HUES64 (cell line): Measurements from ENCODE around the gene MCOLN2. TPM values are rescaled to one million over a fixed set of nuclear protein-coding genes. Genes with fewer than 3 reads are reported as not detected.
A peak's percentile ranks its signal among the peaks of the same experiment; 100 is the strongest.

Experiments used
- H3K27ac ChIP-seq: 2 replicates; pipeline ENCODE4 v1.7.0; 2013; ENCODE audit warnings: low read depth, low read length, inconsistent platforms
- H3K27me3 ChIP-seq: 2 replicates; pipeline ENCODE4 v1.6.1; 2013; ENCODE audit warnings: mild to moderate bottlenecking, low read length; ENCODE audit not compliant: insufficient read depth
- H3K36me3 ChIP-seq: 2 replicates; pipeline ENCODE4 v1.6.1; 2013; ENCODE audit warnings: mild to moderate bottlenecking, low read length; ENCODE audit not compliant: insufficient read depth
- H3K4me1 ChIP-seq: 2 replicates; pipeline ENCODE4 v1.6.1; 2013; ENCODE audit warnings: mild to moderate bottlenecking, low read length, moderate library complexity; ENCODE audit not compliant: insufficient read depth
- H3K4me3 ChIP-seq: 2 replicates; pipeline ENCODE4 v1.5.1; 2013; ENCODE audit warnings: mild to moderate bottlenecking, low read length, moderate library complexity
- H3K9ac ChIP-seq: 2 replicates; pipeline ENCODE4 v1.6.1; 2013; ENCODE audit warnings: mild to moderate bottlenecking, low read depth, low read length
- H3K9me3 ChIP-seq: 2 replicates; pipeline ENCODE4 v1.6.1; 2013; ENCODE audit warnings: low read depth, low read length; ENCODE audit not compliant: insufficient read depth
- WGBS: fragments of 150-250, 120-280 bp; methylation state at CpG from one replicate; pipeline ENCODE4 v1.1.7; 2013; ENCODE audit warnings: missing lambda C conversion rate; 5-methylcytosine and 5-hydroxymethylcytosine counted together
- polyA plus RNA-seq, 2 experiments: library from polyadenylated mRNA; stranded (reverse); fragments of 50-300 nt; gene quantifications; one replicate each; pipeline ENCODE4 v1.2.3, GENCODE V29; 2013

The MCOLN2 gene
- 0.70 TPM for polyA plus RNA-seq (2013, experiment 1 of 2)
- polyA plus RNA-seq (2013, experiment 2 of 2), result 0.63 TPM

DNA sequence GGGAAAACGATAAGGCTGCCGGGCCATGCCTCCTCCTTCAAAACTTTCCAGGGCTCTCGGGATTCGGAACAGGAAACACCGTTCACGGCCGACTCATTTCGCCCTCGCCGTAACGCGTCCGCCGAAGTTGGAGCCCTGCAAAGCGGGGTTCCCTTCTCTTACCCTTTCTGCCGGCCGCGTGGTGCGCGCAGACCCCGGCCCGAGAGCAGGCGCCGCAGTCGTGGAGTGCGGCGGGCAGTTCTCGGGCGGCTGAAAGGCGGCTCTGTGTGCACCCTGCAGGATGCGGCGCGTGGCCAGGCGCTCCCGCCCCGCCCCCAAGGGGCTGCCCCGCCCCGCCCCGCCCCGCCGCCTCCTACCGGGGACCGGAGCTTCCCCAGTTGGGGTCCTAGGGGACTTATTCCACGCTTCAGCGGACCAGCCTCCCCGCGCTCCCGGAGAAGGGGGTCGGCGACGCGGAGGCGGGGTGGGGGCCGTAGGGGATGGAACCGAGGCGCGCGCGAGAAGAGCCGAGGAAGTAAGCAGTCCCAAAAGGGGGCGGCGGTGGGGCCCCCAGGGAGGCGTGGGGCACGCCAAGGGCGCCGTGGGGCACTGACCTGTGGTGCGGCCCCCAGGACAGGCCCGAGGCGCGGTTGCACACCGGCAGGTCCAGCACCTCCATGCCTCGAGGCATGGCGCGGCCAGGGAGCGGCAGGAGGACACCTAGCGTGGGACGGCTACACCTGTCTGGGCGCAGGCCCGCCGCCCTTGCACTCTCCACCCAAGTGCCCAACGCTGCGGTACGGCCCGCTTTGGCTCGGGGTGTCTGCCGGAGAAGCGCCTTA is at the start of gene MCOLN2:
TSS of gene MCOLN2 (minus strand) at position 268 of the 821 bp plus-strand sequence. CDS start at position 27, 241 bp downstream.
- peak within 1 kb of the TSS; percentile 57 for H3K9ac ChIP-seq
- peaks cover 81% of the 10 kb centered on the region for H3K27me3 ChIP-seq
- WGBS, result under 1% methylated on average over 87 of the region's 87 CpGs
- H3K4me3 ChIP-seq, result peak within 1 kb of the TSS; percentile 58
- H3K36me3 ChIP-seq, result no peaks in the 10 kb centered on the region
- no peaks in the 10 kb centered on the region for H3K9me3 ChIP-seq
- H3K4me1 ChIP-seq, result 0 out of 2 replicates have a peak, but pooled peaks cover 4% of the 10 kb centered on the region
- H3K27ac ChIP-seq, result no peak within 1 kb of the TSS

DNA sequence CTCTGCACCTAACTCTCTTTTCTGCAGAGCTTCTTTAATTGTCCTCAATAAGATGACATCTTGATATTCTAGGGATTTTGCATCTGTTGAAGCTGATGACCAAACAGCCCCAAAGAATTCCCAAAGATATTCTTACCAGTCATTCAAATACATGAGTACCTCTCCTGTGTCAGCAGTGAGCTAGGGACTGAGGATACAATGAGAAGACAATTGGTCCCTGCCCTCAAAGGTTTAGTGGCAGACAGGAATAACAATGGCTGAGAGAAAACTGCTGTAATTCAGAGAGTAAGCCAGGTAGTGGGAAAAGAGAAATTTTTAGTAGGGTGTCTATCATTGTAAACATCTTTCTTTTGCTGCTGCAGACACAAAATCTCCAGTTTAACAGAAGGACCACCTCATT is 45.5 kb upstream of the MCOLN2 start:
- H3K9ac ChIP-seq, result no peak overlapping the region
- no peak overlapping the region for H3K4me3 ChIP-seq

GRCh38 chr1:85041793-85042192 is 44.9 kb upstream of the MCOLN2 start:
- no peaks in the 10 kb centered on the region for H3K36me3 ChIP-seq
- H3K4me3 ChIP-seq, result no peak overlapping the region
- H3K27me3 ChIP-seq, result peaks cover 31% of the 10 kb centered on the region
- no peak overlapping the region for H3K27ac ChIP-seq
- H3K9me3 ChIP-seq, result no peaks in the 10 kb centered on the region
- H3K4me1 ChIP-seq, result peaks cover 8% of the 10 kb centered on the region
- 94% methylated on average over 5 of the region's 5 CpGs for WGBS
- no peak overlapping the region for H3K9ac ChIP-seq

More for the DNA sequence above, 45.5 kb upstream of the MCOLN2 start:
- no peaks in the 10 kb centered on the region for H3K9me3 ChIP-seq
- H3K27ac ChIP-seq, result no peak overlapping the region
- peaks cover 38% of the 10 kb centered on the region for H3K27me3 ChIP-seq
- no peaks in the 10 kb centered on the region for H3K36me3 ChIP-seq
- peaks cover 8% of the 10 kb centered on the region for H3K4me1 ChIP-seq

DNA sequence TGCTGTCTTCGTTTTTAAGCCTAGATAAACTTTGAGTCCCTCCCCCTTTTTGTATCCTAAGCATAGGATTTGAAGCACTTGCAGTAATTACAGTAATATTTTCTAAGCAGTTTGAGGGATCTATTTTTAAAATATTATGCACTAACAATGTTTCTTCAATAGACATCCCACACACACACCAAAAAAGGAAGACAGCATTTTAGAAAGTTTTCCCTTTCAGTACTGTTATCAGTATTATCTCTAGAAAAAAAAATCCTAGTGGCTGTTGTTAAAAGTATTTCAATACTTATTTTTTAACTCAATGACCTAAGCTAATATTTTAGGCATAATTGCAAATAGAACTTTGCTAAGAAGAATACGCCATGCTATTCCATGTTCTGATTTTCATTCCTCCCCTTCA is 36.3 kb upstream of the MCOLN2 start:
- Histone ChIP-seq H3K9me3 (no peaks in the 10 kb centered on the region), H3K27ac (no peak overlapping the region), H3K4me3 (no peak overlapping the region), H3K36me3 (no peaks in the 10 kb centered on the region), H3K27me3 (no peaks in the 10 kb centered on the region), H3K4me1 (no peaks in the 10 kb centered on the region), H3K9ac (no peak overlapping the region)
- WGBS, result no CpG with 5 or more reads among the region's 2 CpGs

DNA sequence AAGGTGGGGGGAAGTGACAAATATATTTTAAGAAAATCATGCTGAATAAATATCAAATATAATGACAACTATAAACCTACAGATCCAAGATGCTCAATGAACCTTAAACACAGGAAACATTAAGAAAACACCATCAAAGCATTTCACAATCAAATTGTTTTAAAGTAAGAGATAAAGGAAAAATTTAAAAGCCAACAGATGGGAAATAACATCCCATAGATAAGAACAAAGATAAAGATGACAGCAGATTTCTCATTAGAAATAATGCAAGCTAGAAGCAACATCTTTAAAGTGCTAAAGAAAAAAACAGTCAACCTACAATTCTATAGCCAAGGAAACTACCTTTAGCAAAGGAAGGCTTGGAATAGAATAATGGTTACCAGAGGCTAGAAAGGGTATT is 33.6 kb upstream of the MCOLN2 start:
- Histone ChIP-seq H3K9ac (no peak overlapping the region), H3K4me3 (no peak overlapping the region), H3K4me1 (no peaks in the 10 kb centered on the region), H3K27ac (no peak overlapping the region), H3K36me3 (no peaks in the 10 kb centered on the region), H3K27me3 (no peaks in the 10 kb centered on the region), H3K9me3 (no peaks in the 10 kb centered on the region)

GRCh38 chr1:85028151-85028550 is 31.2 kb upstream of the MCOLN2 start:
- Histone ChIP-seq H3K4me3 (no peak overlapping the region), H3K4me1 (no peaks in the 10 kb centered on the region), H3K9me3 (no peaks in the 10 kb centered on the region), H3K27me3 (no peaks in the 10 kb centered on the region), H3K9ac (no peak overlapping the region), H3K27ac (no peak overlapping the region), H3K36me3 (no peaks in the 10 kb centered on the region)
- 84% methylated on average over 2 of the region's 3 CpGs for WGBS

DNA sequence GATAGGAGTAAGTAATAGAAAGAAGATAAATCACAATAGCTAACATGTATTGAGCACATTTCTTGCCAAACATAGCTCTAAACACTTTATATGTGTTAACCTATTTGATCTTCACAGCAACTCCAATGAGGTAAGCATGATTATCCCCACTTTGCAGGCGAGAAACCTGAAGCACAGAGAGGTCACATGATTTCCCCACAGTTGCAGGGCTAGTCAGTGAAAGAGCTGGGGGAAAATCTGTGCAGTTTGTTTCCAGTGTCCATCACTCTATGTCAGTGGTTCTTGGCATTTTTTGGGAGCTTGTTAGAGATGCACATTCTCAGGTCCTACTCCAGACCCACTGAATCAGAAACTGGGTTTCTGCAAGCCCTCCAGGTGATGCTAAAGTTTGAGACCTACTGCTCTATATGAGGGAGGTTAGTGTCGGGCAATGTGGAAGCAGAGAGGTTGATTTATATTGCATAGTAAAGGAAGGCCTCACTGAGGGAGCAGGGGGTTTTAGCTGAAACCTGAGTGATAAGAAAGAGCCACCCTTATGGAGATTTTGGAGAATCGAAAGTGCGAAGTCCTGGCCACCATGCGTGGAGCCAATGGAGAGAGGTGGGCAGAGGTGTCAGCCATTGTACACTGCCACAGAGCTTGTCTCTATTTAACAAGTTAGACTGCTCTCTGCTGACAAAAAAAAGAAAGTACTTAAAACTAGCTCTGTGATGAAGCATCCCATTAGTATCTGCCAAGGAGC is 30.5 kb upstream of the MCOLN2 start:
- Histone ChIP-seq H3K27ac (no peak overlapping the region), H3K27me3 (no peaks in the 10 kb centered on the region), H3K36me3 (no peaks in the 10 kb centered on the region), H3K4me3 (no peak overlapping the region), H3K4me1 (no peaks in the 10 kb centered on the region), H3K9me3 (no peaks in the 10 kb centered on the region), H3K9ac (no peak overlapping the region)
- WGBS, result 91% methylated on average over 5 of the region's 5 CpGs

DNA sequence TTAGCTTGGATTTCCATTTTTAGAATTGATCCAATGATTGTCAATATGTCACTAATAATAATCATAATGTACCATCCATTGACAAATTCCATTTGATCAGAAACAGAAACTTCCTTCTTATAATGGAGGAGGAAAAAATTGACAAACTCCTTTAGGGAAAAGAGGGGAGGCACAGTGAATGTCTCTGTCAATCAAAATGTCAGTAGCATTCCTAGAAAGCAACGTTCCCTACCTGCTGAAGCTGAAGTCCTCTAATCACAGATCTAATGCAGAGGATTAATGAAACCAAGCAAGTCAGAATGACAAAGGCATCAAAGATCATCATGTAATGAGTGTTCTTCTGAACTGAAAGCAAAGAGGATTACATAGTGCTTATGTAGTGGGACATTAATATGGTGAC is 29.0 kb upstream of the MCOLN2 start:
- no peak overlapping the region for H3K4me3 ChIP-seq
- H3K9me3 ChIP-seq, result no peaks in the 10 kb centered on the region
- no peaks in the 10 kb centered on the region for H3K4me1 ChIP-seq
- H3K27ac ChIP-seq, result no peak overlapping the region
- no peaks in the 10 kb centered on the region for H3K27me3 ChIP-seq
- WGBS, result 90% methylated on average over 1 of the region's 1 CpG
- H3K36me3 ChIP-seq, result no peaks in the 10 kb centered on the region
- no peak overlapping the region for H3K9ac ChIP-seq

- no peak overlapping the region for H3K9ac ChIP-seq
- H3K36me3 ChIP-seq, result no peaks in the 10 kb centered on the region
- WGBS, result 95% methylated on average over 3 of the region's 3 CpGs
- no peaks in the 10 kb centered on the region for H3K4me1 ChIP-seq
- H3K4me3 ChIP-seq, result no peak overlapping the region
- H3K27ac ChIP-seq, result no peak overlapping the region
- H3K27me3 ChIP-seq, result no peaks in the 10 kb centered on the region
- no peaks in the 10 kb centered on the region for H3K9me3 ChIP-seq
Measured at GRCh38 chr1:85024736-85025135, 27.8 kb upstream of the MCOLN2 start.

- Histone ChIP-seq H3K4me3 (no peak overlapping the region), H3K4me1 (no peaks in the 10 kb centered on the region), H3K27ac (no peak overlapping the region), H3K9ac (no peak overlapping the region), H3K27me3 (no peaks in the 10 kb centered on the region), H3K36me3 (no peaks in the 10 kb centered on the region), H3K9me3 (no peaks in the 10 kb centered on the region)
Measured at GRCh38 chr1:85022700-85023099, 25.8 kb upstream of the MCOLN2 start.

DNA sequence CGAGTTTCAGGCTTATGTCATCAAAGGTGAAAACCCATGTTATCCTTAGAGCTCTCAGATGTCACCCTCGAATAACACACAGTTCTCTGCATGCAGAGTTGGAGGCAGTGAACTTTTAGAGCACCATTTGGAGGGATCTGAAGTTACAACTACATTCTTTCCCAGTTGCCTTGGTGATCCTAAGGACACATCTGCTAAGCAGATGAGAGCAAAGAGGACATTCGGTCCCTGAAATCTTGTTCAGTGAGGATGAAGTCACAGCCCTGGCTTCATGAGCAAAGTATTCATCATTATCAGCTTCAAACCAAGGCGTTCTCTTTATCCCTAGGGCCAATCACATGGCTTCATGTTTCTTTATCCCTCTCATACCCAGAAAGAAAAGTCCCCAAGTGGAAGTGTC is 23.1 kb upstream of the MCOLN2 start:
- 91% methylated on average over 4 of the region's 4 CpGs for WGBS
- Histone ChIP-seq H3K9ac (no peak overlapping the region), H3K27me3 (no peaks in the 10 kb centered on the region), H3K36me3 (no peaks in the 10 kb centered on the region), H3K9me3 (no peaks in the 10 kb centered on the region), H3K4me3 (no peak overlapping the region), H3K27ac (no peak overlapping the region), H3K4me1 (no peaks in the 10 kb centered on the region)
